Activated B cell treated with CpG ODN at 0.5 μM for 24 hours (primary cell): ENCODE data around the gene INPP5E. TPM values are rescaled to one million over a fixed set of nuclear protein-coding genes. Genes with fewer than 3 reads are reported as not detected.

Experiments used
- ATAC-seq: fragments of 200-7000 bp; cut with Tn5 transposase; one replicate; pipeline ENCODE4 v1.10.0; 2021; ENCODE audit warnings: low read depth, mild to moderate bottlenecking, moderate library complexity
- CTCF ChIA-PET: fragments of 350-600 bp; sonication (Branson Sonifier 250); formaldehyde crosslinking; loops from one replicate; lab custom pipeline; 2021; ENCODE audit warnings: antibody characterized with exemption; lab: Charles Lee
- POLR2A ChIA-PET: fragments of 350-600 bp; sonication (Branson Sonifier 250); formaldehyde crosslinking; loops from one replicate; lab custom pipeline; 2021; ENCODE audit warnings: antibody characterized with exemption; lab: Charles Lee
- DNase-seq: peaks from one replicate; pipeline ENCODE4 v3.0.0; 2022
- H3K27ac Mint-ChIP-seq: one replicate; pipeline ENCODE4 v1.8.0; 2020; ENCODE audit warnings: mixed read lengths
- H3K27me3 Mint-ChIP-seq: one replicate; pipeline ENCODE4 v1.8.0; 2021; ENCODE audit warnings: mixed read lengths
- H3K36me3 Mint-ChIP-seq: one replicate; pipeline ENCODE4 v1.8.0; 2021; ENCODE audit warnings: low read depth, mixed read lengths
- H3K4me1 Mint-ChIP-seq: one replicate; pipeline ENCODE4 v1.8.0; 2021; ENCODE audit warnings: mixed read lengths
- H3K4me3 Mint-ChIP-seq: one replicate; pipeline ENCODE4 v1.8.0; 2020; ENCODE audit warnings: mild to moderate bottlenecking, mixed read lengths
- H3K9me3 Mint-ChIP-seq: one replicate; pipeline ENCODE4 v1.8.0; 2020; ENCODE audit warnings: mixed read lengths
- intact Hi-C: fragments of 100-400 bp; cut with micrococcal nuclease; formaldehyde crosslinking; loops from one replicate; pipeline ENCODE4 v1.15.1; 2024
- total RNA-seq: library from RNA; stranded (reverse); gene quantifications from 2 replicates; pipeline ENCODE4 v1.2.3, GENCODE V29; 2022
- TF ChIP-seq, protein P1 (sequence below): fragments of 200-600 bp; IDR thresholded peaks from one replicate; pipeline ENCODE4 v1.8.0; 2022; ENCODE audit warnings: antibody characterized with exemption, mild to moderate bottlenecking

Gene INPP5E
- total RNA-seq, 1 donor from 2014 or later = 26.6 TPM

DNA sequence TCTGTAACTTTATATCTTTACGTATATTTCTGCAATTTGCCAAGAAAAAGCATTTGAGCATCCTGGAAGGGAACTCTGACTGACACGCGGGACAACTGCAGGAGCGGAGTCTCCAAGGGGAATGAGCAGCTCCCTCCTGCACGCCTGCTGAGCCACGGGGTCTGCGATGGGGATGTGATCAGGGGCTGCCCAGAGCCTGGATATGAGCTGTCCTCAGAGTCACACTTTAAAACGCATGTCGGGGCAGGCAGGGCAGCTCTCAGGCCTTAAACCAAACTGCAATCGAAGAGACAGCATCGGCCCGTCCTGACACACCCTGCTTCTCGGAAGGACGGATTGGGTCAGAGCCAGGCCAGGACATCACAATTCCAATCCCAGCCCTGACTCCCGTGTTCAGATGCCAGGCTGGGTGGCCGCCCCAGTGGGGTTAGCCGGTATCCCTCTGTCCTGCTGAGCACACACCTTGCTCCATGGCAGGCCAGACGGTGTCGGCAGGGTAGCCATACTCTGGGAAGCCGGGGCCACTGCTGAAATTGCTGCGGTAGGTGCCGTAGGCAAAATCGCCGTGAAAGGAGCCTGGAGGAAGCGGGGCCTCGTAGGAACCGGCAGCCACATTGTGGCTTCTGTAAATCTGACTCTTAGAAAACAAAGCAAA is 26.0 kb upstream of the INPP5E start:
- ChIA-PET CTCF (no interaction called here), POLR2A (no interaction called here)
- H3K4me3 Mint-ChIP-seq = no peak overlapping the region
- DNase-seq (no peak), ATAC-seq (no peak)
- H3K27ac Mint-ChIP-seq = no peak overlapping the region
- intact Hi-C loops = no loop called here
- H3K9me3 Mint-ChIP-seq = no peaks in the 10 kb centered on the region
- peaks cover 91% of the 10 kb centered on the region for H3K36me3 Mint-ChIP-seq
- no peaks in the 10 kb centered on the region for H3K4me1 Mint-ChIP-seq
- TF ChIP-seq, protein P1, sequence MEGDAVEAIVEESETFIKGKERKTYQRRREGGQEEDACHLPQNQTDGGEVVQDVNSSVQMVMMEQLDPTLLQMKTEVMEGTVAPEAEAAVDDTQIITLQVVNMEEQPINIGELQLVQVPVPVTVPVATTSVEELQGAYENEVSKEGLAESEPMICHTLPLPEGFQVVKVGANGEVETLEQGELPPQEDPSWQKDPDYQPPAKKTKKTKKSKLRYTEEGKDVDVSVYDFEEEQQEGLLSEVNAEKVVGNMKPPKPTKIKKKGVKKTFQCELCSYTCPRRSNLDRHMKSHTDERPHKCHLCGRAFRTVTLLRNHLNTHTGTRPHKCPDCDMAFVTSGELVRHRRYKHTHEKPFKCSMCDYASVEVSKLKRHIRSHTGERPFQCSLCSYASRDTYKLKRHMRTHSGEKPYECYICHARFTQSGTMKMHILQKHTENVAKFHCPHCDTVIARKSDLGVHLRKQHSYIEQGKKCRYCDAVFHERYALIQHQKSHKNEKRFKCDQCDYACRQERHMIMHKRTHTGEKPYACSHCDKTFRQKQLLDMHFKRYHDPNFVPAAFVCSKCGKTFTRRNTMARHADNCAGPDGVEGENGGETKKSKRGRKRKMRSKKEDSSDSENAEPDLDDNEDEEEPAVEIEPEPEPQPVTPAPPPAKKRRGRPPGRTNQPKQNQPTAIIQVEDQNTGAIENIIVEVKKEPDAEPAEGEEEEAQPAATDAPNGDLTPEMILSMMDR = no peak
- no peaks in the 10 kb centered on the region for H3K27me3 Mint-ChIP-seq

GRCh38 chr9:136464241-136464640 is 24.6 kb upstream of the INPP5E start:
- H3K27ac Mint-ChIP-seq = no peak overlapping the region
- CTCF ChIA-PET = no interaction called here
- TF ChIP-seq, protein P1 = no peak
- no peaks in the 10 kb centered on the region for H3K4me1 Mint-ChIP-seq
- no peak for ATAC-seq
- H3K4me3 Mint-ChIP-seq = no peak overlapping the region
- DNase-seq = no peak
- peaks cover 88% of the 10 kb centered on the region for H3K36me3 Mint-ChIP-seq
- POLR2A ChIA-PET = no interaction called here
- no peaks in the 10 kb centered on the region for H3K9me3 Mint-ChIP-seq
- H3K27me3 Mint-ChIP-seq = no peaks in the 10 kb centered on the region
- intact Hi-C loops = no loop called here

GRCh38 chr9:136463578-136463977 is 23.9 kb upstream of the INPP5E start:
- no peak overlapping the region for H3K27ac Mint-ChIP-seq
- CTCF ChIA-PET = no interaction called here
- intact Hi-C loops = no loop called here
- no peaks in the 10 kb centered on the region for H3K4me1 Mint-ChIP-seq
- H3K27me3 Mint-ChIP-seq = no peaks in the 10 kb centered on the region
- DNase-seq (no peak), ATAC-seq (no peak)
- POLR2A ChIA-PET = no interaction called here
- H3K36me3 Mint-ChIP-seq = peaks cover 88% of the 10 kb centered on the region
- TF ChIP-seq, protein P1 = no peak
- H3K4me3 Mint-ChIP-seq = no peak overlapping the region
- no peaks in the 10 kb centered on the region for H3K9me3 Mint-ChIP-seq

GRCh38 chr9:136462664-136463063 is 23.0 kb upstream of the INPP5E start:
- TF ChIP-seq, protein P1 = no peak
- ChIA-PET POLR2A (no interaction called here), CTCF (no interaction called here)
- Mint-ChIP-seq H3K27me3 (no peaks in the 10 kb centered on the region), H3K9me3 (no peaks in the 10 kb centered on the region), H3K27ac (no peak overlapping the region), H3K4me3 (no peak overlapping the region), H3K4me1 (no peaks in the 10 kb centered on the region), H3K36me3 (peaks cover 92% of the 10 kb centered on the region)
- intact Hi-C loops = no loop called here
- ATAC-seq = no peak
- no peak for DNase-seq

GRCh38 chr9:136460772-136461325 is 21.2 kb upstream of the INPP5E start:
- Mint-ChIP-seq H3K4me3 (no peak overlapping the region), H3K27me3 (no peaks in the 10 kb centered on the region), H3K4me1 (no peaks in the 10 kb centered on the region), H3K36me3 (peaks cover 92% of the 10 kb centered on the region), H3K9me3 (no peaks in the 10 kb centered on the region), H3K27ac (no peak overlapping the region)
- ATAC-seq (no peak), DNase-seq (no peak)
- CTCF ChIA-PET = no interaction called here
- intact Hi-C loops = no loop called here
- POLR2A ChIA-PET = interaction anchor here (0.7 kb wide), 1 partner anchor 56 kb away, joined by 5 read pairs; no protein-coding TSS in a partner anchor
- TF ChIP-seq, protein P1 = no peak
